ENCODE data around the gene SH3BP4.

The SH3BP4 gene

DNA sequence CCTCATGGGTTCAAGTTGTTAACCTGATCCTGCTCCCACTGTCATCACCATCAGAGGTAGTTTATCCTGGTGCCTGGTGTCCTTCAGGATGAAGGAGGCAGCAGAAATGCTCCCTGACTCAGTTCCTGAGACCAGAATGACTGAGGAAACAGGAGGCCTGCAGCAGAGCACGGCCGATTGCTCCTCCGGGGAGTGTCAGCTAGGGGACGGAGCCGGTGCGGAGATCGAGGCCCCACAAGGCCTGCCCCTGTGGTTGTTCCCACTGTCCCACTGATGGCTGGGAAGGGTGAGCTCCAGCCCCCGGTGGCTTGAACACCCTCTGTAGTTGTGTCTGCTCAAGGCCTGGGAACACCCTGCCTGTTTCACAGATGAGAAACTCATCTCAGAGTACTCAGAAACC is 45.6 kb downstream of the SH3BP4 start:
- no peak for TF ChIP-seq CTCF (conservative IDR thresholded peaks at IDR 0.05)
- no peak overlapping the region for H3K27ac ChIP-seq

DNA sequence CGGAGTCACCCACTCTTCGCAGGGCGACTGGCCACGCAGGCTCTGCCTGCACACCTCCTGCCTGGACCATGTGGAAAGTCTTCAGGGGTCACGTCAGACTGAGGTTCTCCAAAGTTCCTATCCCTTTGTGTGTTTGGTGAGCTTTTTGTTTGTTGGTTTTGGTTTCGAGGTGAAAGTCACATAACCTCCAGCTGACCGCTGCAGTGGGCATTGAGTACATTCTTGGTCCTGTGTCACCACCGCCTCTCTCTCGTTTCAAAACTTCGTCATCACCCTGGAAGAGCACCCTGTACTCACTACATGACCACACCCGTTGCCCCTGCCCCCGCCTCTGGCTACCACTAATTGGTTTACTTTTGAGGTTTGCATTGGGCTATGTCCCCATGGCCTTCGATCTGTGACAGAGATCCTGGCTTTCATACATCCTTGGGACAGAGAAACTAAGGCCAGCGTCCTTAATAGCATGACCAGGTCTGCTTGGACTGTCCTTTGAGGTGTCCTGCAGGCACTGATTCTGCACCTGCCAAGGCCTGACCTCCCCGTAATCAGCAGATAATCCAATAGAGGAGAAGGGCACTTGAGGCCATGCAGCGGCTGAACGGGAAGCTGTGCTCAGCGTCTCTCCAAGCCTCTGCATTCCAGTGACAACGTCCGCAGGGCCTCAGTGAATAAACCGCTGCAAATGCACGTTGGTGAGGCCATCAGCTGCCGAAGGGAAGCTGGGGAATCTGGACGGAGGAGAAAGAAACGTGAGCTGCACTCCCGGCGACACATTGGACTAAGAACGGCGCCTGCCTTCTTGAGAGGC is 46.8 kb downstream of the SH3BP4 start:
- no peak for TF ChIP-seq CTCF (conservative IDR thresholded peaks at IDR 0.05)
- H3K27ac ChIP-seq = no peak overlapping the region

DNA sequence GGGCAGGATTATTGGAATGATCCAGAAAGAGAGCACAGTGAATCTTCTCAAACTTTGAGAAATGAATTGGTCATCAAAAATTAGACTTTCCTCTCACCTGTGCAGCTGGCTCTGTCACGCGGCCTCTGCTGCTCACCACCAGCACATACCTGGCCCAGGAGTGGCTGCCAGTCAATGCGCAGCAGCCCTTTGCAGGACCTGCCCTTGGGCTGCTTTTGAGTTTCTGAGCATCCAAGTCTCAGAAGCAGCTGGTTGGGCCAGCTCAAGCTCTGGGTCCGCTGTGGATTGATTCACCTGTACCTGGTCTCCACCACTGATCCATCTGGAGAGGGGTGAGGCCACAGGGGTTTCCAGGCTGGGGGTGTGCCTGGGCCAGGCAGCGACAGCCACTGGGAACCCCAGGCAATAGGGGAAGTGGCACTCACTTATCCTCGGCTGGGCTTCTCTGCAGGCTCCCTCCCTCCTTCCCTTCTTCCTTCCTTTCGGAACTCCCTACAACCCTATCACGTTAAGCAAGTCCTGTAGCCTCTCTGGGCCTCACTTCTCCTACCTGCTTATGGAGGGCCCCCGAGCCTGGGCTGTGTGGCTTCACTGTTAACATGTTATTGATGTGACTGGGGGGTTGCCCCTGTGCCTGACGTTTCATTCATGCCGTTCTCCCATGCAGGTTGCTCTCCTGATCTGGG is 48.1 kb downstream of the SH3BP4 start:
- TF ChIP-seq CTCF (conservative IDR thresholded peaks at IDR 0.05) = no peak

GRCh38 chr2:235000426-235001236 is 48.8 kb downstream of the SH3BP4 start:
- no peak for TF ChIP-seq CTCF (conservative IDR thresholded peaks at IDR 0.05)
- H3K27ac ChIP-seq = no peak overlapping the region

More for the DNA sequence above, 48.1 kb downstream of the SH3BP4 start:
- no peak overlapping the region for H3K27ac ChIP-seq

DNA sequence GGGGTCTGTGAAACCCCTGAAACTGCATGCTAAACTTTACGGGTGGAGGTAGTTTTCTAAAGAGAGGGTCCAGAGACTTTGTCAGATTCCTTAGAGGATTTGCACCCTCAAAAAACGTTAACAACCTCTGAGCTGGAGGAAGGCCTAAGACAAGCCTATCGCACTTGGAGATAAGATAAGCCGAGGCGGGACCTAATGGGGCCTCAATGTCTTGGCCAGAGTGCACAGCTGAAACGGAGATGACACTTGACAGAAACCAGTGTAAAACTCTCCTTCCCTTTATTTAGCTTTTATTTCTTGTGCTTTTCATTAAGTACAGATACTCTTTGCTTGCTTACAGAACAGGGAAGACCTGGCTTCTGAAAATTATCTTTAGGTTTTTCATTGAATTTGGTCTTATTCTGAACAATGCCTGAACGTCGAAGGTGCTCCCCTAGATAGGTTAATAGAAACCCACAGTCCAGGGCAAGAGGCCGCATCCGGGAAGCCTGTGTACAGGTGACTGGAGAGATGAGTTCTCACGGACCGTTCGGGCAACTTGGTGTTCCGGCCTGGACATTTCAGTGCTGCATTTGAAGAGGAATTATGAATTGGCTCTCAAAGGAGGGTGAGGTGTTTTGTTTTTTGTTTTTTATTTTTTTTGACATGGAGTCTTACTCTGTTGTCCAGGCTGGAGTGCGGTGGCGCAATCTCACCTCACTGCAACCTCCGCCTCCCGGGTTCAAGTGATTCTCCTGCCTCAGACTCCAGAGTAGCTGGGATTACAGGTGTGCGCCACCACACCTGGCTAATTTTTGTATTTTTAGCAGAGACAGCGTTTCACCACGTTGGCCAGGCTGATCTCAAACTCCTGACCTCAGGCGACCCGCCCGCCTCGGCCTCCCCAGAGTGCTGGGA is 49.7 kb downstream of the SH3BP4 start:
- TF ChIP-seq CTCF (conservative IDR thresholded peaks at IDR 0.05) = no peak
- no peak overlapping the region for H3K27ac ChIP-seq

DNA sequence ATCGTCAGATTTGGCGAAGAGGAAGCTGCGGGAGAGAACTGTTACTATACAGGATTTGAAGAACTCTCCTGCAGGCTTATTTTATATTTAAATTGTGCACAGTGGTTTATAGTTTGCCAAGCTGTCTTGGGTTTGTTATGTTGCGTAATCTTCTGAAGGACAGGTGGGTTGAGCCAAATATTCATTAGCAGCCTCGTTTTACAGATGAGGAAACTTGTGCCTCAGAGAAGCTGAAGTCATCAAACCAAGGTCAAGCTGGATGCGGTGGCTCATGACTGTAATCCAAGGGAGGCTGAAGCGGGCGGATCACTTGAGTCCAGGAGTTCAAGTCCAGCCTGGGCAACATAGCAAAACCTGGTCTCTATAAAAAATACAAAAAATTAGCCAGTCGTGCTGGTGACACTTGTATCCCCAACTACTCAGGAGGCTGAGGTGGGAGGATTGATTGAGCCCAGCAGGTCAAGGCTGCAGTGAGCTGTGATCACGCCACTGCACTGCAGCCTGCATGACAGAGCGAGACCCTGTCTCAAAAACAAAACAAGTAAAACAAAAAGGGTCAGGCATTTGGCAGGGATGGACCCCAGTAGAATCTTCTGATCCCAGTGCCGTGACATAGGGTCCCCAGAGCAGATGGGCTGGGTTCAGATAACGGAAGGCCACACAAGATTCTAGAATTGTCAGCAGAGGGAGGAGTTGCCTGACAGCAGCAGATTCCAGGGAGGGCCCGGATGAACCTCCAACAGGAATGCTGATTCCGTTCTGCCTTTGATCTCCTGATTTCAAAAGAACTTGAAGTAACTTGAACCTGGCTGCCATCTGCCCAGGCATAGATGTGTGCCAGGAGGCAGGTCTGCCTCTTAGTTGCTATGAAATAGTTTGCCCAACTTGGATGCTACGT is 50.6 kb downstream of the SH3BP4 start:
- H3K27ac ChIP-seq = no peak overlapping the region

More for the DNA sequence above, 50.6 kb downstream of the SH3BP4 start:
- no peak for TF ChIP-seq CTCF (conservative IDR thresholded peaks at IDR 0.05)

Measured in VCaP (cell line).